Anterior cingulate cortex (tissue), 58 donors: Measurements from ENCODE around the gene GPC6.
A peak's percentile ranks its signal among the peaks of the same experiment; 100 is the strongest.

Experiments used
- DNase-seq, 58 donors: peaks; one replicate each; lab custom pipeline; 2025; lab: John Stamatoyannopoulos, UW

Gene GPC6

GRCh38 chr13:94344126-94344818 lies 1117.7 kb downstream of the GPC6 start:
- no peak for DNase-seq

- peak in 1 of 58 donors; percentile 1 for DNase-seq
Measured at GRCh38 chr13:94345374-94346195, 1119.0 kb downstream of the GPC6 start.

- no peak for DNase-seq
Measured at GRCh38 chr13:94346261-94347019, 1119.8 kb downstream of the GPC6 start.

- no peak for DNase-seq
Measured at GRCh38 chr13:94351292-94351990, 1124.8 kb downstream of the GPC6 start.

GRCh38 chr13:94352057-94352456 lies 1125.5 kb downstream of the GPC6 start:
- no peak for DNase-seq

GRCh38 chr13:94353167-94353710 lies 1126.6 kb downstream of the GPC6 start:
- DNase-seq = no peak

GRCh38 chr13:94359875-94360274 lies 1133.3 kb downstream of the GPC6 start:
- no peak for DNase-seq

GRCh38 chr13:94362411-94362909 lies 1135.9 kb downstream of the GPC6 start:
- peak in 49 of 58 donors; percentile 1 to 72 (median 19) for DNase-seq

- DNase-seq = no peak
Measured at GRCh38 chr13:94366677-94367076, 1140.1 kb downstream of the GPC6 start.

GRCh38 chr13:94369972-94370436 lies 1143.4 kb downstream of the GPC6 start:
- peak in 1 of 58 donors; percentile 9 for DNase-seq

GRCh38 chr13:94371855-94372254 lies 1145.2 kb downstream of the GPC6 start:
- DNase-seq = no peak

GRCh38 chr13:94382517-94382916 lies 1155.9 kb downstream of the GPC6 start:
- no peak for DNase-seq

GRCh38 chr13:94382960-94383359 lies 1156.4 kb downstream of the GPC6 start:
- no peak for DNase-seq

- no peak for DNase-seq
Measured at GRCh38 chr13:94384231-94384905, 1157.8 kb downstream of the GPC6 start.

GRCh38 chr13:94387047-94387446 lies 1160.4 kb downstream of the GPC6 start:
- no peak for DNase-seq

GRCh38 chr13:94389604-94390351 lies 1163.2 kb downstream of the GPC6 start:
- DNase-seq = no peak

GRCh38 chr13:94390881-94391280 lies 1164.3 kb downstream of the GPC6 start:
- DNase-seq = peak in 1 of 58 donors; percentile 3

GRCh38 chr13:94394723-94395122 lies 1168.1 kb downstream of the GPC6 start:
- DNase-seq = peak in 1 of 58 donors; percentile 2
